Adrenal gland (tissue), 5 donors: ENCODE results near the gene CEBPZ.

Source experiments
- CTCF ChIP-seq, 6 experiments: fragments of 450-650 bp in 4 of 6; fragments of 200-600 bp in 2 of 6; sonication (generic) in 1 of 6; IDR thresholded peaks; 1 replicate in 5 of 6; 2 replicates in 1 of 6; pipeline versions ENCODE4 v1.5.1 to v1.8.0; 2016 to 2021; ENCODE audit warnings: antibody characterized with exemption in 6 of 6, mild to moderate bottlenecking in 2 of 6, moderate library complexity in 1 of 6
- POLR2A ChIP-seq, 2 donors: fragments of 450-650 bp; IDR thresholded peaks; one replicate each; pipeline ENCODE4 v1.6.1; 2017; ENCODE audit warnings: antibody characterized with exemption in 2 of 2, mild to moderate bottlenecking in 2 of 2, moderate library complexity in 1 of 2
- donor health status: DM: no; HTN: no; CAD: no.

GRCh38 chr2:37189452-37190153 lies 41.8 kb downstream of the CEBPZ start:
- TF ChIP-seq CTCF (IDR thresholded peaks at IDR 0.05): peak in 2 of 6 experiments; percentile 5 to 23
- TF ChIP-seq POLR2A (IDR thresholded peaks at IDR 0.05): peak in 1 of 2 donors; percentile 28
